Measurements from ENCODE around the gene CEP350.

CEP350 gene

GRCh38 chr1:179968994-179969919, 14.6 kb downstream of the CEP350 start:
- H3K4me1 ChIP-seq (ENCODE audit: control insufficient read depth, insufficient read depth, low read length): peaks cover 5% of the 10 kb centered on the region
- no peak overlapping the region for H3K4me3 ChIP-seq (ENCODE audit: low read length in 2 of 2)
- H3K27me3 ChIP-seq (ENCODE audit: control insufficient read depth in 1 of 2, insufficient read depth in 2 of 2, low read length in 2 of 2): no peaks in the 10 kb centered on the region
- H3K36me3 ChIP-seq (ENCODE audit: control insufficient read depth in 2 of 2, insufficient read depth in 2 of 2, low read length in 2 of 2): peaks cover 0 to 3% of the 10 kb centered on the region in 2 donors
- peak overlapping the region; percentile 4 for H3K27ac ChIP-seq (ENCODE audit: low read length)
- H3K9me3 ChIP-seq (ENCODE audit: control insufficient read depth in 2 of 2, low read length in 2 of 2): peaks cover 0 to 3% of the 10 kb centered on the region in 2 donors
- H3K9ac ChIP-seq (ENCODE audit: low read length in 2 of 2): no peak overlapping the region

- Histone ChIP-seq H3K4me1 (ENCODE audit: control insufficient read depth, insufficient read depth, low read length) (peaks cover 5% of the 10 kb centered on the region), H3K9ac (ENCODE audit: low read length in 2 of 2) (no peak overlapping the region), H3K27me3 (ENCODE audit: control insufficient read depth in 1 of 2, insufficient read depth in 2 of 2, low read length in 2 of 2) (no peaks in the 10 kb centered on the region), H3K4me3 (ENCODE audit: low read length in 2 of 2) (no peak overlapping the region), H3K9me3 (ENCODE audit: control insufficient read depth in 2 of 2, low read length in 2 of 2) (peaks cover 0 to 3% of the 10 kb centered on the region in 2 donors), H3K36me3 (ENCODE audit: control insufficient read depth in 2 of 2, insufficient read depth in 2 of 2, low read length in 2 of 2) (peaks cover 0 to 3% of the 10 kb centered on the region in 2 donors), H3K27ac (ENCODE audit: low read length) (no peak overlapping the region)
These were observed 15.4 kb downstream of the CEP350 start for GRCh38 chr1:179969962-179970361.

- Histone ChIP-seq H3K27me3 (ENCODE audit: control insufficient read depth in 1 of 2, insufficient read depth in 2 of 2, low read length in 2 of 2) (no peaks in the 10 kb centered on the region), H3K36me3 (ENCODE audit: control insufficient read depth in 2 of 2, insufficient read depth in 2 of 2, low read length in 2 of 2) (peaks cover 0 to 3% of the 10 kb centered on the region in 2 donors), H3K9ac (ENCODE audit: low read length in 2 of 2) (no peak overlapping the region), H3K4me1 (ENCODE audit: control insufficient read depth, insufficient read depth, low read length) (peaks cover 5% of the 10 kb centered on the region), H3K9me3 (ENCODE audit: control insufficient read depth in 2 of 2, low read length in 2 of 2) (peaks cover 0 to under 1% of the 10 kb centered on the region in 2 donors), H3K27ac (ENCODE audit: low read length) (no peak overlapping the region), H3K4me3 (ENCODE audit: low read length in 2 of 2) (no peak overlapping the region)
These were observed 17.2 kb downstream of the CEP350 start for GRCh38 chr1:179971563-179972496.

- Histone ChIP-seq H3K4me1 (ENCODE audit: control insufficient read depth, insufficient read depth, low read length) (peaks cover 5% of the 10 kb centered on the region), H3K27ac (ENCODE audit: low read length) (no peak overlapping the region), H3K27me3 (ENCODE audit: control insufficient read depth in 1 of 2, insufficient read depth in 2 of 2, low read length in 2 of 2) (no peaks in the 10 kb centered on the region), H3K9ac (ENCODE audit: low read length in 2 of 2) (no peak overlapping the region), H3K4me3 (ENCODE audit: low read length in 2 of 2) (no peak overlapping the region), H3K9me3 (ENCODE audit: control insufficient read depth in 2 of 2, low read length in 2 of 2) (no peaks in the 10 kb centered on the region), H3K36me3 (ENCODE audit: control insufficient read depth in 2 of 2, insufficient read depth in 2 of 2, low read length in 2 of 2) (peaks cover 0 to 3% of the 10 kb centered on the region in 2 donors)
These were observed 18.8 kb downstream of the CEP350 start for GRCh38 chr1:179973198-179974110.

GRCh38 chr1:179976970-179977651, 22.5 kb downstream of the CEP350 start:
- Histone ChIP-seq H3K4me1 (ENCODE audit: control insufficient read depth, insufficient read depth, low read length) (no peaks in the 10 kb centered on the region), H3K36me3 (ENCODE audit: control insufficient read depth in 2 of 2, insufficient read depth in 2 of 2, low read length in 2 of 2) (no peaks in the 10 kb centered on the region), H3K9ac (ENCODE audit: low read length in 2 of 2) (no peak overlapping the region), H3K9me3 (ENCODE audit: control insufficient read depth in 2 of 2, low read length in 2 of 2) (no peaks in the 10 kb centered on the region), H3K27me3 (ENCODE audit: control insufficient read depth in 1 of 2, insufficient read depth in 2 of 2, low read length in 2 of 2) (no peaks in the 10 kb centered on the region), H3K4me3 (ENCODE audit: low read length in 2 of 2) (no peak overlapping the region), H3K27ac (ENCODE audit: low read length) (no peak overlapping the region)

- H3K27ac ChIP-seq (ENCODE audit: low read length): no peak overlapping the region
- no peak overlapping the region for H3K9ac ChIP-seq (ENCODE audit: low read length in 2 of 2)
- H3K9me3 ChIP-seq (ENCODE audit: control insufficient read depth in 2 of 2, low read length in 2 of 2): no peaks in the 10 kb centered on the region
- no peak overlapping the region for H3K4me3 ChIP-seq (ENCODE audit: low read length in 2 of 2)
- no peaks in the 10 kb centered on the region for H3K4me1 ChIP-seq (ENCODE audit: control insufficient read depth, insufficient read depth, low read length)
- H3K36me3 ChIP-seq (ENCODE audit: control insufficient read depth in 2 of 2, insufficient read depth in 2 of 2, low read length in 2 of 2): no peaks in the 10 kb centered on the region
- no peaks in the 10 kb centered on the region for H3K27me3 ChIP-seq (ENCODE audit: control insufficient read depth in 1 of 2, insufficient read depth in 2 of 2, low read length in 2 of 2)
These were observed 23.8 kb downstream of the CEP350 start for GRCh38 chr1:179978199-179979079.

GRCh38 chr1:179984101-179984500, 29.5 kb downstream of the CEP350 start:
- no peaks in the 10 kb centered on the region for H3K27me3 ChIP-seq (ENCODE audit: control insufficient read depth in 1 of 2, insufficient read depth in 2 of 2, low read length in 2 of 2)
- H3K9me3 ChIP-seq (ENCODE audit: control insufficient read depth in 2 of 2, low read length in 2 of 2): no peaks in the 10 kb centered on the region
- no peaks in the 10 kb centered on the region for H3K4me1 ChIP-seq (ENCODE audit: control insufficient read depth, insufficient read depth, low read length)
- H3K36me3 ChIP-seq (ENCODE audit: control insufficient read depth in 2 of 2, insufficient read depth in 2 of 2, low read length in 2 of 2): peaks cover 0 to 2% of the 10 kb centered on the region in 2 donors
- no peak overlapping the region for H3K9ac ChIP-seq (ENCODE audit: low read length in 2 of 2)
- H3K27ac ChIP-seq (ENCODE audit: low read length): no peak overlapping the region
- H3K4me3 ChIP-seq (ENCODE audit: low read length in 2 of 2): no peak overlapping the region

- H3K9me3 ChIP-seq (ENCODE audit: control insufficient read depth in 2 of 2, low read length in 2 of 2): no peaks in the 10 kb centered on the region
- H3K4me1 ChIP-seq (ENCODE audit: control insufficient read depth, insufficient read depth, low read length): no peaks in the 10 kb centered on the region
- H3K9ac ChIP-seq (ENCODE audit: low read length in 2 of 2): no peak overlapping the region
These were observed 30.3 kb downstream of the CEP350 start for GRCh38 chr1:179984942-179985341.

GRCh38 chr1:179990847-179991246, 36.2 kb downstream of the CEP350 start:
- peaks cover 3 to 5% of the 10 kb centered on the region in 2 donors for H3K36me3 ChIP-seq (ENCODE audit: control insufficient read depth in 2 of 2, insufficient read depth in 2 of 2, low read length in 2 of 2)

More at GRCh38 chr1:179984942-179985341, 30.3 kb downstream of the CEP350 start:
- no peaks in the 10 kb centered on the region for H3K27me3 ChIP-seq (ENCODE audit: control insufficient read depth in 1 of 2, insufficient read depth in 2 of 2, low read length in 2 of 2)
- peaks cover 0 to 2% of the 10 kb centered on the region in 2 donors for H3K36me3 ChIP-seq (ENCODE audit: control insufficient read depth in 2 of 2, insufficient read depth in 2 of 2, low read length in 2 of 2)
- no peak overlapping the region for H3K27ac ChIP-seq (ENCODE audit: low read length)
- no peak overlapping the region for H3K4me3 ChIP-seq (ENCODE audit: low read length in 2 of 2)

More at GRCh38 chr1:179990847-179991246, 36.2 kb downstream of the CEP350 start:
- no peak overlapping the region for H3K4me3 ChIP-seq (ENCODE audit: low read length in 2 of 2)
- no peak overlapping the region for H3K9ac ChIP-seq (ENCODE audit: low read length in 2 of 2)
- no peaks in the 10 kb centered on the region for H3K4me1 ChIP-seq (ENCODE audit: control insufficient read depth, insufficient read depth, low read length)
- H3K27ac ChIP-seq (ENCODE audit: low read length): no peak overlapping the region
- H3K27me3 ChIP-seq (ENCODE audit: control insufficient read depth in 1 of 2, insufficient read depth in 2 of 2, low read length in 2 of 2): no peaks in the 10 kb centered on the region
- H3K9me3 ChIP-seq (ENCODE audit: control insufficient read depth in 2 of 2, low read length in 2 of 2): no peaks in the 10 kb centered on the region
